Neuronal stem cell (in vitro differentiated cells): ENCODE results near the gene VTA1.
"Not testable (repeated sequence)": the region's sequence is repeated elsewhere in the genome, so short reads cannot be mapped to it uniquely, and the experiment has no call there.

Experiments
- DNase-seq: peaks from one replicate; pipeline ENCODE4 v3.0.0-alpha.2; 2013; ENCODE audit warnings: low spot score
- H2AFZ ChIP-seq: one replicate; pipeline ENCODE4 v1.6.1; 2013; ENCODE audit warnings: mild to moderate bottlenecking, low read length, inconsistent platforms
- H2AK5ac ChIP-seq: 2 replicates; pipeline ENCODE4 v1.6.1; 2013; ENCODE audit warnings: low read depth, mild to moderate bottlenecking, inconsistent platforms, low read length, moderate library complexity, mixed read lengths
- H2BK120ac ChIP-seq: 2 replicates; pipeline ENCODE4 v1.6.1; 2013; ENCODE audit warnings: low read depth, mild to moderate bottlenecking, inconsistent platforms, low read length, moderate library complexity, mixed read lengths
- H2BK12ac ChIP-seq: one replicate; pipeline ENCODE4 v1.6.1; 2013; ENCODE audit warnings: low read length, inconsistent platforms
- H2BK15ac ChIP-seq: 2 replicates; pipeline ENCODE4 v1.6.1; 2013; ENCODE audit warnings: mild to moderate bottlenecking, low read length, inconsistent platforms, mixed read lengths
- H2BK5ac ChIP-seq: one replicate; pipeline ENCODE4 v1.6.1; 2013; ENCODE audit warnings: inconsistent platforms, mild to moderate bottlenecking, low read length, moderate library complexity
- H3K14ac ChIP-seq: one replicate; pipeline ENCODE4 v1.6.1; 2013; ENCODE audit warnings: low read length, inconsistent platforms
- H3K18ac ChIP-seq: 2 replicates; pipeline ENCODE4 v1.6.1; 2013; ENCODE audit warnings: low read length, inconsistent platforms
- H3K23ac ChIP-seq: 2 replicates; pipeline ENCODE4 v1.6.1; 2013; ENCODE audit warnings: low read depth, mild to moderate bottlenecking, mixed read lengths, low read length, inconsistent platforms; ENCODE audit not compliant: poor library complexity
- H3K27ac ChIP-seq: replicated peaks from 3 replicates; pipeline ENCODE4 v1.5.1; 2013; ENCODE audit warnings: low read length, inconsistent platforms
- H3K27me3 ChIP-seq, 3 experiments: 2 replicates each; pipeline ENCODE4 v1.6.1; 2013; ENCODE audit warnings: low read length in 3 of 3, mild to moderate bottlenecking in 2 of 3, inconsistent platforms in 1 of 3, low read depth in 1 of 3, mixed read lengths in 1 of 3, moderate library complexity in 1 of 3; ENCODE audit not compliant: control insufficient read depth in 3 of 3, insufficient read depth in 3 of 3
- H3K36me3 ChIP-seq, 2 donors: replicated peaks in 1 of 2; 2 replicates each; pipeline ENCODE4 v1.6.1; 2013; ENCODE audit warnings: low read length in 2 of 2; ENCODE audit not compliant: control insufficient read depth in 2 of 2, insufficient read depth in 2 of 2
- H3K4ac ChIP-seq: 2 replicates; pipeline ENCODE4 v1.6.1; 2013; ENCODE audit warnings: inconsistent platforms, mild to moderate bottlenecking, low read length, moderate library complexity
- H3K4me1 ChIP-seq, 2 donors: 1 replicate in 1 of 2; 2 replicates in 1 of 2; pipeline ENCODE4 v1.6.1; 2013; ENCODE audit warnings: low read length in 2 of 2, low read depth in 1 of 2; ENCODE audit not compliant: control insufficient read depth in 2 of 2, insufficient read depth in 1 of 2
- H3K4me2 ChIP-seq: one replicate; pipeline ENCODE4 v1.6.1; 2013; ENCODE audit warnings: mild to moderate bottlenecking, low read length, inconsistent platforms; ENCODE audit not compliant: insufficient read depth, poor library complexity, severe bottlenecking
- H3K4me3 ChIP-seq, 2 donors: 2 replicates each; pipeline ENCODE4 v1.5.1; 2013; ENCODE audit warnings: low read length in 2 of 2, mild to moderate bottlenecking in 2 of 2, inconsistent platforms in 1 of 2, moderate library complexity in 1 of 2
- H3K79me1 ChIP-seq: one replicate; pipeline ENCODE4 v1.6.1; 2013; ENCODE audit warnings: low read depth, mild to moderate bottlenecking, inconsistent platforms, low read length, moderate library complexity
- H3K9ac ChIP-seq: one replicate; pipeline ENCODE4 v1.6.1; 2013; ENCODE audit warnings: mild to moderate bottlenecking, low read depth, low read length, inconsistent platforms; ENCODE audit not compliant: poor library complexity
- H3K9me3 ChIP-seq, 2 donors: replicated peaks in 1 of 2; 2 replicates each; pipeline versions ENCODE3 to v1.6.1; 2013; ENCODE audit warnings: low read length in 2 of 2, mild to moderate bottlenecking in 2 of 2, inconsistent platforms in 1 of 2, low read depth in 1 of 2, mixed read lengths in 1 of 2, moderate library complexity in 1 of 2; ENCODE audit not compliant: control insufficient read depth in 2 of 2, insufficient read depth in 1 of 2
- H4K8ac ChIP-seq: one replicate; pipeline ENCODE4 v1.6.1; 2013; ENCODE audit warnings: low read depth, mild to moderate bottlenecking, inconsistent platforms, low read length, moderate library complexity
- H4K91ac ChIP-seq: one replicate; pipeline ENCODE4 v1.6.1; 2013; ENCODE audit warnings: low read length, low read depth, mild to moderate bottlenecking, inconsistent platforms; ENCODE audit not compliant: poor library complexity
- WGBS, 2 donors: extraction: QIAGEN DNeasy Blood & Tissue Kit; methylation state at CpG; one replicate each; pipeline ENCODE4 v1.1.7; 2013; ENCODE audit warnings: missing lambda C conversion rate in 2 of 2, mixed read lengths in 1 of 2; ENCODE audit not compliant: insufficient read length in 2 of 2, insufficient replicate concordance in 1 of 2; ENCODE audit errors: extremely low coverage in 2 of 2; 5-methylcytosine and 5-hydroxymethylcytosine counted together

VTA1 gene

GRCh38 chr6:142232206-142233044 is 85.4 kb downstream of the VTA1 start:
- not testable (repeated sequence) for H4K91ac ChIP-seq, H2BK15ac ChIP-seq, H2BK120ac ChIP-seq, H2AK5ac ChIP-seq, H3K14ac ChIP-seq, H3K4me1 ChIP-seq, H3K79me1 ChIP-seq, H3K36me3 ChIP-seq, H2BK12ac ChIP-seq, H4K8ac ChIP-seq, H3K27ac ChIP-seq, H3K9me3 ChIP-seq, H3K18ac ChIP-seq, H3K23ac ChIP-seq, H2BK5ac ChIP-seq, H3K27me3 ChIP-seq, H3K9ac ChIP-seq, H3K4ac ChIP-seq
- Histone ChIP-seq H3K4me3 (peak overlapping the region in 1 of 2 donors; percentile 15), H2AFZ (peak overlapping the region; percentile 88), H3K4me2 (peak overlapping the region; percentile 11)
- no CpG with 5 or more reads among the region's 12 CpGs for WGBS, 2 donors
- DNase-seq = peak; percentile 61

DNA sequence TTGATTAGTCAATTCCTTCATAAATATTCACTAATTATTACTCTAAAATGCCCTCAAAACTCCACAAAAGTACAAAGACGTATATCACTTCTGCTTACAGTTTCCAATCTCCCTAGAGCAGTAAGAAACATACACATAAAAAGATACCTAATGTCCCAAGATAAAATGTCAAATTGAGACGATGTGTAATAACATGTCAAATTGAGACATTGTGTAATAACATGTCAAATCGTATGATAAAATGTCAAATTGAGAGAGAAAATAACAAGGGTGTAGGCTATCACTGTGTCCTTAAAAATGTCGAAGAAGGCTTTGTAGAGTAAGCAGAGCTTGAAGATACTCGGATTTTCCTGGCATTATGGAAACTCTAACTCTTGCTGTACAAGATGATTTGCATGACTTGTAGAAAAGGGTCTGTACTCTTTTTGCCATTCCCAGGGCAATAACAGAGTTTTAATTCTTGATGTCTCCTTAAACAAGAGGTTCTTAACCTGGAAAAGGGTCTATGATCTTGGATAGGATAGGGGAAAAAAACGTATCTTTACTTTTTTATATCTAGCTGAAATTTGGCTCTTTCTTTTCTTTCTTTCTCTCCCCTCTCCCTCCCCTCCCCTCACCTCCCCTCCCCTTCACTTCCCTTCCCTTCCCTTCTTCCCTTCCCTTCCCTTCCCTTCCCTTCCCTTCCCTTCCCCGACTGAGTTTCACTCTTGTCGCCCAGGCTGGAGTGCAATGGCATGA is 87.1 kb downstream of the VTA1 start:
- Histone ChIP-seq H3K4me2 (no peak overlapping the region), H3K9me3 (no peaks in the 10 kb centered on the region), H3K79me1 (no peaks in the 10 kb centered on the region), H3K36me3 (no peaks in the 10 kb centered on the region), H3K27me3 (no peaks in the 10 kb centered on the region), H3K4me3 (no peak overlapping the region), H2BK120ac (no peak overlapping the region), H3K18ac (no peak overlapping the region), H2BK15ac (no peak overlapping the region), H3K4ac (no peak overlapping the region), H4K91ac (no peak overlapping the region), H4K8ac (no peak overlapping the region), H2BK5ac (no peak overlapping the region), H2BK12ac (no peak overlapping the region), H3K14ac (no peak overlapping the region), H2AK5ac (no peak overlapping the region), H3K9ac (no peak overlapping the region), H3K27ac (no peak overlapping the region), H2AFZ (no peak overlapping the region), H3K4me1 (no peaks in the 10 kb centered on the region), H3K23ac (no peak overlapping the region)
- WGBS, 2 donors = no CpG with 5 or more reads among the region's 8 CpGs
- no peak for DNase-seq

- WGBS, 2 donors = no CpG with 5 or more reads among the region's 3 CpGs
These were observed 88.2 kb downstream of the VTA1 start for GRCh38 chr6:142235272-142235671.

GRCh38 chr6:142235791-142236190 is 88.7 kb downstream of the VTA1 start:
- Histone ChIP-seq H3K4me2 (no peak overlapping the region), H4K8ac (no peak overlapping the region), H3K36me3 (no peaks in the 10 kb centered on the region), H4K91ac (no peak overlapping the region), H3K14ac (no peak overlapping the region), H3K18ac (no peak overlapping the region), H3K4me3 (no peak overlapping the region), H2BK5ac (no peak overlapping the region), H2BK12ac (no peak overlapping the region), H3K4ac (no peak overlapping the region), H2BK120ac (no peak overlapping the region), H3K9me3 (no peaks in the 10 kb centered on the region), H3K79me1 (no peaks in the 10 kb centered on the region), H2BK15ac (no peak overlapping the region), H2AFZ (no peak overlapping the region), H3K27me3 (no peaks in the 10 kb centered on the region), H2AK5ac (no peak overlapping the region), H3K9ac (no peak overlapping the region), H3K23ac (no peak overlapping the region), H3K27ac (no peak overlapping the region), H3K4me1 (no peaks in the 10 kb centered on the region)
- WGBS, 2 donors = no CpG with 5 or more reads among the region's 2 CpGs
- no peak for DNase-seq

More at GRCh38 chr6:142235272-142235671, 88.2 kb downstream of the VTA1 start:
- H3K4me3 ChIP-seq = no peak overlapping the region
- no peak overlapping the region for H2BK12ac ChIP-seq
- H3K18ac ChIP-seq = no peak overlapping the region
- H3K4ac ChIP-seq = no peak overlapping the region
- no peaks in the 10 kb centered on the region for H3K9me3 ChIP-seq
- H2BK5ac ChIP-seq = no peak overlapping the region
- no peaks in the 10 kb centered on the region for H3K4me1 ChIP-seq
- no peak overlapping the region for H2AK5ac ChIP-seq
- H3K9ac ChIP-seq = no peak overlapping the region
- H3K14ac ChIP-seq = no peak overlapping the region
- no peaks in the 10 kb centered on the region for H3K79me1 ChIP-seq
- H3K36me3 ChIP-seq = no peaks in the 10 kb centered on the region
- no peak overlapping the region for H3K23ac ChIP-seq
- H3K27ac ChIP-seq = no peak overlapping the region
- H3K4me2 ChIP-seq = no peak overlapping the region
- H3K27me3 ChIP-seq = no peaks in the 10 kb centered on the region
- no peak overlapping the region for H2BK15ac ChIP-seq
- H4K8ac ChIP-seq = no peak overlapping the region
- no peak overlapping the region for H4K91ac ChIP-seq
- no peak overlapping the region for H2AFZ ChIP-seq
- no peak overlapping the region for H2BK120ac ChIP-seq
- DNase-seq = no peak
